HCT116 (cell line): ENCODE data around the gene FAM20C. TPM values are rescaled to one million over a fixed set of nuclear protein-coding genes. Genes with fewer than 3 reads are reported as not detected.

Experiments
- ATAC-seq: fragments of 200-7000 bp; cut with Tn5 transposase; 2 replicates; pipeline ENCODE4 v1.9.1; 2020; ENCODE audit warnings: mild to moderate bottlenecking, moderate library complexity
- BruUV-seq: library from RNA; stranded (reverse); fragments of 400-500 nt; replicated peaks from 2 replicates; lab custom pipeline; 2021; lab: Mats Ljungman, UMichigan
- CTCF ChIA-PET: fragments of 300-600 bp; sonication (Branson Sonifier 250); formaldehyde crosslinking; loops from one replicate; lab custom pipeline; 2021; ENCODE audit warnings: antibody characterized with exemption; lab: Charles Lee
- POLR2A ChIA-PET: fragments of 300-600, 350-600 bp; sonication (Branson Sonifier 250); formaldehyde crosslinking; loops from one replicate; lab custom pipeline; 2021; ENCODE audit warnings: antibody characterized with exemption; lab: Charles Lee
- RAD21 ChIA-PET, 2 experiments: fragments of 300-600 bp; sonication (Branson Sonifier 250); formaldehyde crosslinking; loops; one replicate each; lab custom pipeline; 2023; ENCODE audit warnings: low total read pairs in 2 of 2; ENCODE audit not compliant: uncharacterized antibody in 2 of 2, unreplicated experiment in 2 of 2, low non-redundant PET in 1 of 2; lab: Charles Lee
- DNase-seq: peaks from one replicate; pipeline ENCODE4 v3.0.0-alpha.2; 2010; ENCODE audit warnings: low read depth, low spot score
- H2AFZ ChIP-seq: fragments of 200-600 bp; shearing (Covaris generic), sonication (generic); 2 replicates; pipeline ENCODE4 v1.6.1; 2017; ENCODE audit warnings: low read depth, mixed run types, mixed read lengths, antibody characterized with exemption, low read length; ENCODE audit not compliant: poor library complexity, severe bottlenecking
- H3K27ac ChIP-seq: 2 replicates; pipeline ENCODE4 v1.5.1; 2012; ENCODE audit warnings: low read depth, low read length
- H3K27me3 ChIP-seq: fragments of 200-600 bp; sonication (generic); 2 replicates; pipeline ENCODE4 v1.6.1; 2016; ENCODE audit warnings: mixed run types, low read length, mixed read lengths; ENCODE audit not compliant: insufficient read depth
- H3K36me3 ChIP-seq, 2 experiments: fragments of 200-500 bp in 1 of 2; fragments of 200-600 bp in 1 of 2; sonication (Bioruptor generic) in 1 of 2; sonication (generic) in 1 of 2; 2 replicates each; pipeline versions ENCODE4 v1.5.1 to v1.6.1; 2014 to 2016; ENCODE audit warnings: low read length in 2 of 2, inconsistent platforms in 1 of 2, mixed read lengths in 1 of 2, mixed run types in 1 of 2; ENCODE audit not compliant: insufficient read depth in 2 of 2, control insufficient read depth in 1 of 2
- H3K4me1 ChIP-seq, 2 experiments: fragments of 200-600 bp in 1 of 2; sonication (generic) in 1 of 2; 2 replicates each; pipeline versions ENCODE4 v1.5.1 to v1.6.1; 2012 to 2017; ENCODE audit warnings: low read length in 2 of 2, inconsistent platforms in 1 of 2, mild to moderate bottlenecking in 1 of 2, mixed read lengths in 1 of 2, mixed run types in 1 of 2, moderate library complexity in 1 of 2; ENCODE audit not compliant: insufficient read depth in 2 of 2, control insufficient read depth in 1 of 2
- H3K4me2 ChIP-seq: fragments of 200-600 bp; sonication (generic); 2 replicates; pipeline ENCODE4 v1.6.1; 2017; ENCODE audit warnings: mixed run types, low read length, mixed read lengths
- H3K4me3 ChIP-seq, 2 experiments: fragments of 200-600 bp in 1 of 2; sonication (generic) in 1 of 2; replicated peaks in 1 of 2; 2 replicates each; pipeline ENCODE4 v1.5.1; 2011 to 2016; ENCODE audit warnings: low read length in 2 of 2, control low read depth in 1 of 2, low read depth in 1 of 2, mild to moderate bottlenecking in 1 of 2, mixed read lengths in 1 of 2, mixed run types in 1 of 2
- H3K79me2 ChIP-seq: fragments of 200-600 bp; sonication (generic); 2 replicates; pipeline ENCODE4 v1.6.1; 2017; ENCODE audit warnings: mild to moderate bottlenecking, mixed run types, low read length, moderate library complexity, mixed read lengths; ENCODE audit not compliant: insufficient read depth
- H3K9ac ChIP-seq: fragments of 200-600 bp; sonication (generic); 2 replicates; pipeline ENCODE4 v1.6.1; 2016; ENCODE audit warnings: low read length, mixed read lengths
- H3K9me2 ChIP-seq: fragments of 200-600 bp; sonication (generic), shearing (Covaris generic); 2 replicates; pipeline ENCODE4 v1.6.1; 2017; ENCODE audit warnings: mixed run types, mild to moderate bottlenecking, moderate library complexity; ENCODE audit not compliant: insufficient read depth
- H3K9me3 ChIP-seq, 2 experiments: fragments of 200-500 bp in 1 of 2; fragments of 200-600 bp in 1 of 2; sonication (Bioruptor generic) in 1 of 2; sonication (generic) in 1 of 2; 2 replicates each; pipeline ENCODE4 v1.6.1; 2014 to 2017; ENCODE audit warnings: low read length in 2 of 2, mixed read lengths in 2 of 2, inconsistent platforms in 1 of 2, low read depth in 1 of 2, mild to moderate bottlenecking in 1 of 2, mixed run types in 1 of 2, moderate library complexity in 1 of 2; ENCODE audit not compliant: control insufficient read depth in 1 of 2, insufficient read depth in 1 of 2
- H4K20me1 ChIP-seq: fragments of 200-600 bp; sonication (generic), shearing (Covaris generic); 2 replicates; pipeline ENCODE4 v1.6.1; 2017; ENCODE audit warnings: mixed run types, mild to moderate bottlenecking, moderate library complexity; ENCODE audit not compliant: insufficient read depth
- CBX3 ChIP-seq: IDR thresholded peaks from 2 replicates; pipeline ENCODE4 v1.6.1; 2012; ENCODE audit warnings: low read depth
- CEBPB ChIP-seq: IDR thresholded peaks from 2 replicates; pipeline ENCODE4 v1.6.1; 2012; ENCODE audit warnings: low read depth
- ELF1 ChIP-seq: IDR thresholded peaks from 2 replicates; pipeline ENCODE4 v1.6.1; 2012; ENCODE audit warnings: low read depth, borderline replicate concordance
- EZH2 ChIP-seq: fragments of 200-600 bp; sonication (generic); IDR thresholded peaks from 2 replicates; pipeline ENCODE4 v1.6.1; 2017; ENCODE audit warnings: antibody characterized with exemption, mixed run types
- EZH2phosphoT487 ChIP-seq: fragments of 200-600 bp; IDR thresholded peaks from 2 replicates; pipeline ENCODE4 v1.6.1; 2018; ENCODE audit warnings: antibody characterized with exemption, borderline replicate concordance
- POLR2A ChIP-seq: IDR thresholded peaks from 2 replicates; pipeline ENCODE4 v1.7.0; 2011; ENCODE audit warnings: borderline replicate concordance; ENCODE audit not compliant: insufficient read depth, insufficient read length; ENCODE audit errors: extremely low read depth
- POLR2AphosphoS5 ChIP-seq: IDR thresholded peaks from 2 replicates; pipeline ENCODE4 v1.6.1; 2011; ENCODE audit warnings: mild to moderate bottlenecking, low read depth, low read length, moderate library complexity
- SIN3A ChIP-seq: IDR thresholded peaks from 2 replicates; pipeline ENCODE4 v1.6.1; 2012; ENCODE audit warnings: low read depth
- SRF ChIP-seq: IDR thresholded peaks from 2 replicates; pipeline ENCODE4 v1.6.1; 2012; ENCODE audit warnings: low read depth
- TCF7L2 ChIP-seq: IDR thresholded peaks from 2 replicates; pipeline ENCODE4 v1.7.0; 2011; ENCODE audit warnings: borderline replicate concordance, inconsistent platforms; ENCODE audit not compliant: insufficient read depth, insufficient read length; ENCODE audit errors: extremely low read depth
- YY1 ChIP-seq: IDR thresholded peaks from 2 replicates; pipeline ENCODE4 v1.6.1; 2011; ENCODE audit warnings: low read length, low read depth, moderate library complexity, mild to moderate bottlenecking; ENCODE audit not compliant: insufficient replicate concordance; ENCODE audit errors: extremely low read depth
- ZFX ChIP-seq: fragments of 450-650 bp; IDR thresholded peaks from 2 replicates; pipeline ENCODE4 v1.6.1; 2017
- ZNF274 ChIP-seq: fragments of 200-500 bp; sonication (Bioruptor generic); IDR thresholded peaks from 2 replicates; pipeline ENCODE4 v1.6.1; 2014; ENCODE audit warnings: mild to moderate bottlenecking, low read depth, low read length, inconsistent platforms
- intact Hi-C: fragments of 100-400 bp; cut with micrococcal nuclease; formaldehyde crosslinking; loops from 2 replicates; pipeline ENCODE4 v1.10.0; 2022
- total RNA-seq: library from RNA; stranded (reverse); gene quantifications from one replicate; pipeline ENCODE4 v1.2.1, GENCODE V29; 2021; ENCODE audit not compliant: unreplicated experiment
- TF ChIP-seq, protein P1 (sequence below): IDR thresholded peaks from 2 replicates; pipeline ENCODE4 v1.6.1; 2012
- TF ChIP-seq, protein P2 (sequence below): IDR thresholded peaks from 2 replicates; pipeline ENCODE4 v1.6.1; 2012; ENCODE audit warnings: low read depth
- TF ChIP-seq, protein P3 (sequence below): IDR thresholded peaks from 2 replicates; pipeline ENCODE4 v1.6.1; 2012
- TF ChIP-seq, protein P4 (sequence below): IDR thresholded peaks from 2 replicates; pipeline ENCODE4 v1.6.1; 2011; ENCODE audit warnings: mild to moderate bottlenecking, low read length, moderate library complexity; ENCODE audit not compliant: insufficient replicate concordance; ENCODE audit errors: extremely low read depth
- TF ChIP-seq, protein P5 (sequence below), 3 experiments: fragments of 200-600 bp in 1 of 3; sonication (generic) in 1 of 3; IDR thresholded peaks in 2 of 3; conservative IDR thresholded peaks in 1 of 3; 2 replicates each; pipeline ENCODE4 v1.5.1; 2012 to 2017; ENCODE audit warnings: low read depth in 2 of 3, low read length in 2 of 3, antibody characterized with exemption in 1 of 3, borderline replicate concordance in 1 of 3, control low read depth in 1 of 3, mild to moderate bottlenecking in 1 of 3, mixed read lengths in 1 of 3, mixed run types in 1 of 3, moderate library complexity in 1 of 3; ENCODE audit not compliant: insufficient read depth in 1 of 3

The FAM20C gene
- total RNA-seq, 1 experiment from 2014 or later, result 27.1 TPM

DNA sequence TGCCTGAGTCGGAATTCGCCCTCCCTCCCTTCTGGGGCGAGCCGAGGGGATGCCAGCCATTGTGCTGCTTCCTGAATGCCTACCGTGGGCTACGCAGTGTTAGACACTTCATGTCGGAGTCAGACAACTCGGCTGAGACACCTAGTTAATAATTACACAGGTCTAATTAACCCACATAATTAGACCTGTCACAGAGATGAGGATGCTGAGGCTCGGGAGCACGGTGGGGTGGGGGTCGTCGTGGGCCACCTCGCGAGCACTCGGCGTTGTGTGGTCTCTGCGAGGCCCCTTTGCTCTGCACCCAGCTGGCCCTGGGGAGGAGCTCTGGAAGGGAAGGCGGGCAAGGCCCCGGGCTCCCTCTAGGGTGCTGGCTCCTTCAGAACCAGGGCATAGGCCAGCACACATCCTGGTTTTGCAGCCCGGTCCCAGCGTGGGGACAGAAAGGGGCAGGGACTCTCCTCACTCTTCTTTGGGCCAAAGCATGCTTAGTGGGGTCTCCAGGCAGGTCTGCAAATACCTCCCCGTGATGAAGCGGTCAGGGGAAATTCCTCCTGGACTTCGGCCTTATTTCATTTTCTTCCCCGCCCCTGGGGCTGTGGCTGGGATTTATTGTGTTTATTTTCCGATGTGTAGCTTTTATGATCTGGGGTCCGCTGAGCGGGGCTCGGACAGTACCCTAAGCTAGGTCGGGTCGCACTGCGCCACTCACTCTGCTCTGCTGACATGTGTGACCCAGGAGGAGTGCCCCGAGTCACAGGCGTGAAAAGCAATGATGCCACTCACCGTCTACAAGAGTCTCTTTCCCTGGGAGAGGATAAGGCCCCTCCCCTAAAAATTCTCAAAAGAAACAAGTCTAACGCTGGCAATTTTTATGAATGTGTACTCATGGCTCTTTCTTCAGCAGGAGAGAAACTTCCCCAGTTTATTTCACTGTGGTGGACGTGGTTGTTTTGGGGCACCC lies 92.7 kb downstream of the FAM20C start:
- ChIA-PET RAD21 (no interaction called here), POLR2A (no interaction called here), CTCF (no interaction called here)
- Histone ChIP-seq H3K36me3 (no peaks in the 10 kb centered on the region), H3K9ac (no peak overlapping the region), H2AFZ (no peak overlapping the region), H3K79me2 (no peaks in the 10 kb centered on the region), H3K9me3 (no peaks in the 10 kb centered on the region), H3K9me2 (no peaks in the 10 kb centered on the region), H3K27me3 (no peaks in the 10 kb centered on the region), H3K4me3 (no peak overlapping the region), H3K27ac (no peak overlapping the region), H4K20me1 (no peaks in the 10 kb centered on the region), H3K4me2 (no peak overlapping the region), H3K4me1 (no peaks in the 10 kb centered on the region)
- intact Hi-C loops, result no loop called here
- BruUV-seq, result no TSS peak
- ATAC-seq (no peak), DNase-seq (no peak)
- TF ChIP-seq CEBPB (no peak), EZH2phosphoT487 (no peak), TCF7L2 (no peak), POLR2A (no peak), ZNF274 (no peak), YY1 (no peak), ZFX (no peak), SIN3A (no peak), ELF1 (no peak), SRF (no peak), POLR2AphosphoS5 (no peak), EZH2 (no peak), CBX3 (no peak)
- TF ChIP-seq, protein P1, sequence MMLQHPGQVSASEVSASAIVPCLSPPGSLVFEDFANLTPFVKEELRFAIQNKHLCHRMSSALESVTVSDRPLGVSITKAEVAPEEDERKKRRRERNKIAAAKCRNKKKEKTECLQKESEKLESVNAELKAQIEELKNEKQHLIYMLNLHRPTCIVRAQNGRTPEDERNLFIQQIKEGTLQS, result no peak
- TF ChIP-seq, protein P2, sequence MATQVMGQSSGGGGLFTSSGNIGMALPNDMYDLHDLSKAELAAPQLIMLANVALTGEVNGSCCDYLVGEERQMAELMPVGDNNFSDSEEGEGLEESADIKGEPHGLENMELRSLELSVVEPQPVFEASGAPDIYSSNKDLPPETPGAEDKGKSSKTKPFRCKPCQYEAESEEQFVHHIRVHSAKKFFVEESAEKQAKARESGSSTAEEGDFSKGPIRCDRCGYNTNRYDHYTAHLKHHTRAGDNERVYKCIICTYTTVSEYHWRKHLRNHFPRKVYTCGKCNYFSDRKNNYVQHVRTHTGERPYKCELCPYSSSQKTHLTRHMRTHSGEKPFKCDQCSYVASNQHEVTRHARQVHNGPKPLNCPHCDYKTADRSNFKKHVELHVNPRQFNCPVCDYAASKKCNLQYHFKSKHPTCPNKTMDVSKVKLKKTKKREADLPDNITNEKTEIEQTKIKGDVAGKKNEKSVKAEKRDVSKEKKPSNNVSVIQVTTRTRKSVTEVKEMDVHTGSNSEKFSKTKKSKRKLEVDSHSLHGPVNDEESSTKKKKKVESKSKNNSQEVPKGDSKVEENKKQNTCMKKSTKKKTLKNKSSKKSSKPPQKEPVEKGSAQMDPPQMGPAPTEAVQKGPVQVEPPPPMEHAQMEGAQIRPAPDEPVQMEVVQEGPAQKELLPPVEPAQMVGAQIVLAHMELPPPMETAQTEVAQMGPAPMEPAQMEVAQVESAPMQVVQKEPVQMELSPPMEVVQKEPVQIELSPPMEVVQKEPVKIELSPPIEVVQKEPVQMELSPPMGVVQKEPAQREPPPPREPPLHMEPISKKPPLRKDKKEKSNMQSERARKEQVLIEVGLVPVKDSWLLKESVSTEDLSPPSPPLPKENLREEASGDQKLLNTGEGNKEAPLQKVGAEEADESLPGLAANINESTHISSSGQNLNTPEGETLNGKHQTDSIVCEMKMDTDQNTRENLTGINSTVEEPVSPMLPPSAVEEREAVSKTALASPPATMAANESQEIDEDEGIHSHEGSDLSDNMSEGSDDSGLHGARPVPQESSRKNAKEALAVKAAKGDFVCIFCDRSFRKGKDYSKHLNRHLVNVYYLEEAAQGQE, result no peak
- TF ChIP-seq, protein P3, sequence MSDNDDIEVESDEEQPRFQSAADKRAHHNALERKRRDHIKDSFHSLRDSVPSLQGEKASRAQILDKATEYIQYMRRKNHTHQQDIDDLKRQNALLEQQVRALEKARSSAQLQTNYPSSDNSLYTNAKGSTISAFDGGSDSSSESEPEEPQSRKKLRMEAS, result no peak
- TF ChIP-seq, protein P4, sequence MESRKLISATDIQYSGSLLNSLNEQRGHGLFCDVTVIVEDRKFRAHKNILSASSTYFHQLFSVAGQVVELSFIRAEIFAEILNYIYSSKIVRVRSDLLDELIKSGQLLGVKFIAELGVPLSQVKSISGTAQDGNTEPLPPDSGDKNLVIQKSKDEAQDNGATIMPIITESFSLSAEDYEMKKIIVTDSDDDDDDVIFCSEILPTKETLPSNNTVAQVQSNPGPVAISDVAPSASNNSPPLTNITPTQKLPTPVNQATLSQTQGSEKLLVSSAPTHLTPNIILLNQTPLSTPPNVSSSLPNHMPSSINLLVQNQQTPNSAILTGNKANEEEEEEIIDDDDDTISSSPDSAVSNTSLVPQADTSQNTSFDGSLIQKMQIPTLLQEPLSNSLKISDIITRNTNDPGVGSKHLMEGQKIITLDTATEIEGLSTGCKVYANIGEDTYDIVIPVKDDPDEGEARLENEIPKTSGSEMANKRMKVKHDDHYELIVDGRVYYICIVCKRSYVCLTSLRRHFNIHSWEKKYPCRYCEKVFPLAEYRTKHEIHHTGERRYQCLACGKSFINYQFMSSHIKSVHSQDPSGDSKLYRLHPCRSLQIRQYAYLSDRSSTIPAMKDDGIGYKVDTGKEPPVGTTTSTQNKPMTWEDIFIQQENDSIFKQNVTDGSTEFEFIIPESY, result no peak
- TF ChIP-seq, protein P5, sequence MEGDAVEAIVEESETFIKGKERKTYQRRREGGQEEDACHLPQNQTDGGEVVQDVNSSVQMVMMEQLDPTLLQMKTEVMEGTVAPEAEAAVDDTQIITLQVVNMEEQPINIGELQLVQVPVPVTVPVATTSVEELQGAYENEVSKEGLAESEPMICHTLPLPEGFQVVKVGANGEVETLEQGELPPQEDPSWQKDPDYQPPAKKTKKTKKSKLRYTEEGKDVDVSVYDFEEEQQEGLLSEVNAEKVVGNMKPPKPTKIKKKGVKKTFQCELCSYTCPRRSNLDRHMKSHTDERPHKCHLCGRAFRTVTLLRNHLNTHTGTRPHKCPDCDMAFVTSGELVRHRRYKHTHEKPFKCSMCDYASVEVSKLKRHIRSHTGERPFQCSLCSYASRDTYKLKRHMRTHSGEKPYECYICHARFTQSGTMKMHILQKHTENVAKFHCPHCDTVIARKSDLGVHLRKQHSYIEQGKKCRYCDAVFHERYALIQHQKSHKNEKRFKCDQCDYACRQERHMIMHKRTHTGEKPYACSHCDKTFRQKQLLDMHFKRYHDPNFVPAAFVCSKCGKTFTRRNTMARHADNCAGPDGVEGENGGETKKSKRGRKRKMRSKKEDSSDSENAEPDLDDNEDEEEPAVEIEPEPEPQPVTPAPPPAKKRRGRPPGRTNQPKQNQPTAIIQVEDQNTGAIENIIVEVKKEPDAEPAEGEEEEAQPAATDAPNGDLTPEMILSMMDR (IDR thresholded peaks at IDR 0.05 in 2 of 3, conservative IDR thresholded peaks at IDR 0.05 in 1 of 3; ENCODE audit: borderline replicate concordance in 1 of 3, insufficient read depth in 1 of 3, low read depth in 2 of 3, low read length in 2 of 3), result no peak
